HepG2 (cell line): ENCODE results near the gene JMJD6. TPM values are rescaled to one million over a fixed set of nuclear protein-coding genes. Genes with fewer than 3 reads are reported as not detected.
A peak's percentile ranks its signal among the peaks of the same experiment; 100 is the strongest.

Source experiments
- ATAC-seq: fragments of 200-7000 bp; cut with Tn5 transposase; 3 replicates; pipeline ENCODE4 v1.9.1; 2020; ENCODE audit warnings: mild to moderate bottlenecking, moderate library complexity
- BruUV-seq: library from RNA; stranded (reverse); fragments of 400-500 nt; replicated peaks from 2 replicates; lab custom pipeline; 2021; lab: Mats Ljungman, UMichigan
- CTCF ChIA-PET: fragments of 300-600 bp; formaldehyde crosslinking; extraction: SDS; loops from one replicate; lab custom pipeline; 2021; ENCODE audit warnings: low total read pairs, inconsistent platforms, low intra/inter-chr PET ratio; lab: Yijun Ruan, JAX
- POLR2A ChIA-PET: fragments of 350-600 bp; sonication (Branson Sonifier 250); formaldehyde crosslinking; loops from one replicate; lab custom pipeline; 2020; ENCODE audit warnings: antibody characterized with exemption, inconsistent platforms; lab: Yijun Ruan, JAX
- DNase-seq: peaks from one replicate; pipeline ENCODE4 v3.0.0-alpha.2; 2015; ENCODE audit warnings: low spot score
- FAIRE-seq: peaks from 3 replicates; lab custom pipeline; 2011; peaks lifted over from hg19 to GRCh38; lab: Jason Lieb, UNC
- H2AFZ ChIP-seq: one replicate; pipeline ENCODE4 v1.6.1; 2011; ENCODE audit warnings: low read length, inconsistent platforms
- H3K27ac ChIP-seq: fragments of 300-600 bp; 3 replicates; pipeline ENCODE4 v1.8.0; 2011; ENCODE audit warnings: mixed run types, mild to moderate bottlenecking, mixed read lengths, low read length, inconsistent platforms; ENCODE audit not compliant: insufficient read depth; ENCODE audit errors: extremely low read length
- H3K27me3 ChIP-seq, 2 experiments: fragments of 200-600 bp in 1 of 2; 2 replicates in 1 of 2; 3 replicates in 1 of 2; pipeline versions ENCODE4 v1.6.0 to v1.8.0; 2011; ENCODE audit warnings: low read length in 2 of 2, mild to moderate bottlenecking in 2 of 2, moderate library complexity in 2 of 2, inconsistent platforms in 1 of 2; ENCODE audit not compliant: insufficient read depth in 2 of 2, control insufficient read depth in 1 of 2
- H3K36me3 ChIP-seq, 2 experiments: fragments of 200-600 bp in 1 of 2; replicated peaks in 1 of 2; 2 replicates in 1 of 2; 3 replicates in 1 of 2; pipeline versions ENCODE4 v1.5.1 to v1.8.0; 2011; ENCODE audit warnings: low read length in 2 of 2, inconsistent platforms in 1 of 2; ENCODE audit not compliant: insufficient read depth in 2 of 2, control insufficient read depth in 1 of 2
- H3K4me1 ChIP-seq: 2 replicates; pipeline ENCODE4 v1.5.1; 2012; ENCODE audit warnings: low read length, inconsistent platforms; ENCODE audit not compliant: insufficient read depth
- H3K4me2 ChIP-seq: 2 replicates; pipeline ENCODE4 v1.6.0; 2011; ENCODE audit warnings: low read depth, low read length, inconsistent platforms
- H3K4me3 ChIP-seq, 3 experiments: fragments of 200-600 bp in 1 of 3; sonication (generic), shearing (Covaris generic) in 1 of 3; replicated peaks in 1 of 3; 2 replicates each; pipeline ENCODE4 v1.5.1; 2011 to 2016; ENCODE audit warnings: low read length in 3 of 3, inconsistent platforms in 2 of 3, low read depth in 2 of 3, mild to moderate bottlenecking in 2 of 3, control low read depth in 1 of 3, mixed read lengths in 1 of 3; ENCODE audit not compliant: insufficient read depth in 1 of 3
- H3K79me2 ChIP-seq: one replicate; pipeline ENCODE4 v1.6.1; 2011; ENCODE audit warnings: low read length, inconsistent platforms; ENCODE audit not compliant: insufficient read depth
- H3K9ac ChIP-seq: 2 replicates; pipeline ENCODE4 v1.6.0; 2011; ENCODE audit warnings: mild to moderate bottlenecking, low read depth, low read length, inconsistent platforms; ENCODE audit not compliant: insufficient read depth
- H3K9me3 ChIP-seq: 2 replicates; pipeline ENCODE4 v1.5.1; 2012; ENCODE audit warnings: mild to moderate bottlenecking, low read length
- H4K20me1 ChIP-seq: 2 replicates; pipeline ENCODE4 v1.6.0; 2011; ENCODE audit warnings: inconsistent platforms, mild to moderate bottlenecking, low read length, moderate library complexity; ENCODE audit not compliant: insufficient read depth
- ATF7 ChIP-seq, 2 experiments: fragments of 450-650 bp in 1 of 2; sonication (generic) in 1 of 2; formaldehyde crosslinking in 1 of 2; IDR thresholded peaks; 2 replicates each; pipeline versions ENCODE4 v1.4.0 to v1.6.1; 2016 to 2020; ENCODE audit warnings: antibody characterized with exemption in 1 of 2, mild to moderate bottlenecking in 1 of 2, missing genetic modification reagents in 1 of 2
- ISL2 ChIP-seq: sonication (generic); formaldehyde crosslinking; IDR thresholded peaks from 2 replicates; pipeline ENCODE4 v1.5.0; 2020; ENCODE audit warnings: missing genetic modification reagents
- NCOR1 ChIP-seq: fragments of 200-600 bp; sonication (generic); IDR thresholded peaks from 2 replicates; pipeline ENCODE4 v1.7.0; 2017; ENCODE audit warnings: antibody characterized with exemption, low read length, borderline replicate concordance
- POLR2A ChIP-seq, 2 experiments: IDR thresholded peaks; 2 replicates each; pipeline ENCODE4 v1.6.1; 2011; ENCODE audit warnings: low read depth in 2 of 2, low read length in 2 of 2, mild to moderate bottlenecking in 1 of 2, moderate library complexity in 1 of 2; ENCODE audit not compliant: insufficient read depth in 1 of 2
- ZFP90 ChIP-seq: sonication (generic); formaldehyde crosslinking; IDR thresholded peaks from 2 replicates; pipeline ENCODE4 v1.8.0; 2022; ENCODE audit warnings: missing genetic modification reagents, mild to moderate bottlenecking, inconsistent platforms, borderline replicate concordance
- ZNF563 ChIP-seq: sonication (generic); formaldehyde crosslinking; IDR thresholded peaks from 2 replicates; pipeline ENCODE4 v1.8.0; 2022; ENCODE audit warnings: mild to moderate bottlenecking, moderate library complexity, missing genetic modification reagents
- ZNF564 ChIP-seq: sonication (generic); formaldehyde crosslinking; IDR thresholded peaks from 2 replicates; pipeline ENCODE4 v1.8.1; 2023; ENCODE audit warnings: mild to moderate bottlenecking, missing genetic modification reagents
- WGBS: methylation state at CpG from one replicate; pipeline ENCODE4 v1.1.6; 2017; ENCODE audit warnings: low lambda C conversion rate; 5-methylcytosine and 5-hydroxymethylcytosine counted together
- in situ Hi-C: cut with HindIII; loops from 2 replicates; pipeline ENCODE4 v1.10.0; 2017; ENCODE audit warnings: low pct_unique_long_range_greater_than_20kb; ENCODE audit not compliant: extremely low pct_ligation_motif_present
- intact Hi-C: fragments of 100-400 bp; cut with micrococcal nuclease; formaldehyde crosslinking; loops from one replicate; pipeline ENCODE4 v1.10.0; 2022; ENCODE audit not compliant: unreplicated experiment
- polyA plus RNA-seq, 8 experiments: library from polyadenylated mRNA; depleted of rRNA in 3 of 8; stranded (reverse) in 7 of 8; unstranded in 1 of 8; fragments of >200 nt; fragmentation: Illumina TruSeq in 4 of 8; extraction: Trizol in 4 of 8; gene quantifications; 2 replicates each; pipeline versions ENCODE4 v1.2.1 to v1.2.3, GENCODE V29; 2011 to 2016; ENCODE audit warnings: low read depth in 4 of 8, missing spikeins in 1 of 8, mixed read lengths in 1 of 8; ENCODE audit not compliant: insufficient read depth in 1 of 8
- total RNA-seq, 5 experiments: library from RNA; depleted of rRNA; stranded (reverse); fragments of >200 nt; fragmentation: Illumina TruSeq; extraction: Trizol; gene quantifications; 2 replicates each; pipeline ENCODE4 v1.2.3, GENCODE V29; 2016; ENCODE audit warnings: low read depth in 1 of 5
- TF ChIP-seq, protein P1 (sequence below): IDR thresholded peaks from 2 replicates; pipeline ENCODE4 v1.6.1; 2016; ENCODE audit warnings: low read depth, control low read depth
- TF ChIP-seq, protein P2 (sequence below), 2 experiments: fragments of 450-650 bp in 1 of 2; sonication (generic) in 1 of 2; formaldehyde crosslinking in 1 of 2; IDR thresholded peaks; 2 replicates each; pipeline versions ENCODE4 v1.6.1 to v1.8.0; 2016 to 2022; ENCODE audit warnings: antibody characterized with exemption in 1 of 2, mild to moderate bottlenecking in 1 of 2, missing genetic modification reagents in 1 of 2

The JMJD6 gene
- total and polyA plus RNA-seq, 2 of the 13 experiments (the other 11 are each of a cell fraction or from before 2014, with no cell fraction given), result 33.6 to 41.0 TPM

DNA sequence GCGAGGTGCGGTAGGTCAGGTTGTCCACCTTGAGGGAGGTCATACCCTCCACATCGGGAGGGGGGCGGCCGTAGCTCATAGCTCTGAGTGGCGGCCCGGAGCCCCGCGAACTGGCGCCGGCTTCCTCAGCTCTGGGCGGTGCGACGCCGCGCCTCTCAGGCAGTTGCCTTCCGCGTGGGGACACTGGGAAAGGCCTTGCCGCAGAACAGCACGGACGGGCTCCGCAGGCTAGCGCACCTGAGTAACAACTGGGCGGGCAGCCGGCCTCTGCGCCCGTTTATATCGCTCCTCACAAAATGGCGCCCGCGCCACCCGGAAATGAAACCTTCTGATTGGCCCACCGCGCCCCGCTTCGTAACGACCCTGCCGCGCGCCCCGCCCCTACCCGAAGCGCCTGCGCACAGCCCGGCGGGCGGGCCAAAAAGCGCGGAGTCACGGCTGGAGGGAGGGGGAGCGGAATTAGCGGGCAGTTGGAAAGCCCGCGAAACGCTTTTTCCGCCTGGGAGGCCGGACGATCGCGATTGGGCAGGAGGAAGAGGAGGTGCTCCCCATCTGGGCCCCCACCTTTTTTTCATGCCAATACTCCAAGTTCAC is 10.8 kb upstream of the JMJD6 start, which contains the start of gene SRSF2 (continued):
- TF ChIP-seq, protein P1, sequence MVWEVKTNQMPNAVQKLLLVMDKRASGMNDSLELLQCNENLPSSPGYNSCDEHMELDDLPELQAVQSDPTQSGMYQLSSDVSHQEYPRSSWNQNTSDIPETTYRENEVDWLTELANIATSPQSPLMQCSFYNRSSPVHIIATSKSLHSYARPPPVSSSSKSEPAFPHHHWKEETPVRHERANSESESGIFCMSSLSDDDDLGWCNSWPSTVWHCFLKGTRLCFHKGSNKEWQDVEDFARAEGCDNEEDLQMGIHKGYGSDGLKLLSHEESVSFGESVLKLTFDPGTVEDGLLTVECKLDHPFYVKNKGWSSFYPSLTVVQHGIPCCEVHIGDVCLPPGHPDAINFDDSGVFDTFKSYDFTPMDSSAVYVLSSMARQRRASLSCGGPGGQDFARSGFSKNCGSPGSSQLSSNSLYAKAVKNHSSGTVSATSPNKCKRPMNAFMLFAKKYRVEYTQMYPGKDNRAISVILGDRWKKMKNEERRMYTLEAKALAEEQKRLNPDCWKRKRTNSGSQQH (CRISPR knock-in tag), result peak; percentile 96

DNA sequence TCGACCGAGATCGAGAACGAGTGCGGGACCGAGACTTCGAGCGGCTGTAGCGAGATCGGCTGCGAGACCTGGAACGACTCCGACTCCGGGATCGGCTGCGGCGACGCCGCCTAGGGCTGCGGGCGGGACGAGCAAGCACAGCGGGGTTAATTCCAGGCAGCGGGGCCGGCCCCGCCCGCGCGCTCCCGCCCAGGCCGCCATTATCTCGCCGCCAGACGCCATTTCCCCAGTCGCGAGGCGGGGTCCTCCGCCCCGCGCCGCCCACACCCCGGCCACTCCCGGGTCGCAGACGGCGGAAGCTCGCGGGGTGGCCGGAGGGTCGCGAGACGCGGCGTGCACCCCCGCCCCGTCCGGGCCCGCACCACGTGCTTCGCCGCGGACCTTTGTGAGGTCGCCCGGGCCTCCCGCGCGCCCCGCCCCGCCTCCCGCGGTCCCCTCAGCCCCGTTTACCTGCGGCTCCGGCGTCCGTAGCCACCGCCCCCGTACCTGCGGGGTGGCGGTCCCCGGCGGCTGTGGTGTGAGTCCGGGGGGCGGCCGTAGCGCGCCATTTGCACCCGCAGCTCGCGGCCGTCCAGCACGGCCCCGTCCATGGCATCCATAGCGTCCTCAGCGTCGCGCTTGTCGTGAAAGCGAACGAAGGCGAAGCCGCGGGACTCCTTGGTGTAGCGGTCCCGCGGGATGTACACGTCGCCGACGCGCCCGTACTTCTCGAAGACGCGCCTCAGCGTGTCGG is 10.1 kb upstream of the JMJD6 start:
- Histone ChIP-seq H3K9ac (peak overlapping the region; percentile 100), H3K27ac (peak overlapping the region; percentile 96), H3K79me2 (peaks cover 62% of the 10 kb centered on the region), H3K4me2 (peak overlapping the region; percentile 88), H3K9me3 (no peaks in the 10 kb centered on the region), H3K4me1 (peaks cover 51% of the 10 kb centered on the region), H2AFZ (no peak overlapping the region), H4K20me1 (peaks cover 35% of the 10 kb centered on the region), H3K27me3 (peaks cover 0 to 3% of the 10 kb centered on the region in 2 experiments; a peak in 1 of 5 replicates), H3K4me3 (peak overlapping the region; percentile 93 to 100 (median 100)), H3K36me3 (peaks cover 10 to 35% of the 10 kb centered on the region in 2 experiments)
- intact Hi-C loops (no loop called here), in situ Hi-C loops (no loop called here)
- ChIA-PET POLR2A (interaction anchor here (1.2 to 4.1 kb wide), 9 partner anchors 9 to 404 kb away, joined by 3 to 71 read pairs (median 9); partner anchors contain the start of genes JMJD6, METTL23, MXRA7 and SEC14L1), CTCF (no interaction called here)
- FAIRE-seq, result no peak
- DNase-seq, result peak; percentile 46
- BruUV-seq, result no TSS peak
- WGBS, result under 1% methylated on average over 28 of the region's 117 CpGs
- ATAC-seq, result peak; percentile 35
- peak; percentile 65; the same call in 1 of the 2 replicates for TF ChIP-seq ISL2 (CRISPR knock-in tag)
- peak; percentile 37; the same call in 1 of the 2 replicates for TF ChIP-seq ZFP90 (CRISPR knock-in tag)
- TF ChIP-seq POLR2A (IDR thresholded peaks at IDR 0.05; ENCODE audit: insufficient read depth in 1 of 2, low read depth in 2 of 2, low read length in 2 of 2), result peak; percentile 54 to 64; a peak in 3 of 4 replicates
- TF ChIP-seq ZNF563 (CRISPR knock-in tag), result peak; percentile 56; the same call in 1 of the 2 replicates
- TF ChIP-seq ZNF564 (CRISPR knock-in tag), result peak; percentile 32; the same call in 1 of the 2 replicates
- TF ChIP-seq, protein P2, sequence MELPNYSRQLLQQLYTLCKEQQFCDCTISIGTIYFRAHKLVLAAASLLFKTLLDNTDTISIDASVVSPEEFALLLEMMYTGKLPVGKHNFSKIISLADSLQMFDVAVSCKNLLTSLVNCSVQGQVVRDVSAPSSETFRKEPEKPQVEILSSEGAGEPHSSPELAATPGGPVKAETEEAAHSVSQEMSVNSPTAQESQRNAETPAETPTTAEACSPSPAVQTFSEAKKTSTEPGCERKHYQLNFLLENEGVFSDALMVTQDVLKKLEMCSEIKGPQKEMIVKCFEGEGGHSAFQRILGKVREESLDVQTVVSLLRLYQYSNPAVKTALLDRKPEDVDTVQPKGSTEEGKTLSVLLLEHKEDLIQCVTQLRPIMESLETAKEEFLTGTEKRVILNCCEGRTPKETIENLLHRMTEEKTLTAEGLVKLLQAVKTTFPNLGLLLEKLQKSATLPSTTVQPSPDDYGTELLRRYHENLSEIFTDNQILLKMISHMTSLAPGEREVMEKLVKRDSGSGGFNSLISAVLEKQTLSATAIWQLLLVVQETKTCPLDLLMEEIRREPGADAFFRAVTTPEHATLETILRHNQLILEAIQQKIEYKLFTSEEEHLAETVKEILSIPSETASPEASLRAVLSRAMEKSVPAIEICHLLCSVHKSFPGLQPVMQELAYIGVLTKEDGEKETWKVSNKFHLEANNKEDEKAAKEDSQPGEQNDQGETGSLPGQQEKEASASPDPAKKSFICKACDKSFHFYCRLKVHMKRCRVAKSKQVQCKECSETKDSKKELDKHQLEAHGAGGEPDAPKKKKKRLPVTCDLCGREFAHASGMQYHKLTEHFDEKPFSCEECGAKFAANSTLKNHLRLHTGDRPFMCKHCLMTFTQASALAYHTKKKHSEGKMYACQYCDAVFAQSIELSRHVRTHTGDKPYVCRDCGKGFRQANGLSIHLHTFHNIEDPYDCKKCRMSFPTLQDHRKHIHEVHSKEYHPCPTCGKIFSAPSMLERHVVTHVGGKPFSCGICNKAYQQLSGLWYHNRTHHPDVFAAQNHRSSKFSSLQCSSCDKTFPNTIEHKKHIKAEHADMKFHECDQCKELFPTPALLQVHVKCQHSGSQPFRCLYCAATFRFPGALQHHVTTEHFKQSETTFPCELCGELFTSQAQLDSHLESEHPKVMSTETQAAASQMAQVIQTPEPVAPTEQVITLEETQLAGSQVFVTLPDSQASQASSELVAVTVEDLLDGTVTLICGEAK (IDR thresholded peaks at IDR 0.05), result no peak
- TF ChIP-seq, protein P2 (CRISPR knock-in tag; IDR thresholded peaks at IDR 0.05), result no peak
- TF ChIP-seq NCOR1, result peak; percentile 43; the same call in 1 of the 2 replicates
- no peak for TF ChIP-seq ATF7 (IDR thresholded peaks at IDR 0.05)
- TF ChIP-seq ATF7 (CRISPR knock-in tag; IDR thresholded peaks at IDR 0.05), result no peak
